Gastroesophageal sphincter (tissue), 4 donors: ENCODE data around the gene FCN2. TPM values are rescaled to one million over a fixed set of nuclear protein-coding genes. Genes with fewer than 3 reads are reported as not detected.

Source experiments
- ATAC-seq: fragments of 150-250 bp; one replicate; pipeline ENCODE4 v1.9.1; 2016; ENCODE audit warnings: mild to moderate bottlenecking, moderate library complexity
- H3K27ac ChIP-seq, 4 donors: fragments of 200-600 bp; sonication (generic) in 3 of 4; 1 replicate in 3 of 4; 2 replicates in 1 of 4; pipeline ENCODE4 v1.5.1; 2016 to 2019
- H3K27me3 ChIP-seq: fragments of 200-600 bp; sonication (generic); one replicate; pipeline ENCODE4 v1.5.1; 2019
- H3K36me3 ChIP-seq, 2 donors: fragments of 200-600 bp; sonication (generic); one replicate each; pipeline ENCODE4 v1.5.1; 2019; ENCODE audit warnings: control low read depth in 1 of 2
- H3K4me1 ChIP-seq, 3 donors: fragments of 200-600 bp; sonication (generic); 1 replicate in 2 of 3; 2 replicates in 1 of 3; pipeline ENCODE4 v1.5.1; 2016 to 2019; ENCODE audit warnings: control low read depth in 2 of 3
- H3K4me3 ChIP-seq, 2 donors: fragments of 200-600 bp; sonication (generic); one replicate each; pipeline ENCODE4 v1.5.1; 2019; ENCODE audit warnings: mild to moderate bottlenecking in 1 of 2, moderate library complexity in 1 of 2
- H3K9me3 ChIP-seq, 3 donors: fragments of 200-600 bp; sonication (generic); one replicate each; pipeline ENCODE4 v1.5.1; 2017 to 2019; ENCODE audit warnings: control low read depth in 2 of 3
- CTCF ChIP-seq, 4 experiments: fragments of 200-600 bp in 2 of 4; fragments of 450-650 bp in 2 of 4; sonication (generic) in 1 of 4; IDR thresholded peaks; one replicate each; pipeline ENCODE4 v1.5.1; 2017 to 2019; ENCODE audit warnings: antibody characterized with exemption in 4 of 4, mild to moderate bottlenecking in 2 of 4, moderate library complexity in 2 of 4
- EP300 ChIP-seq: sonication (generic); formaldehyde crosslinking; IDR thresholded peaks from one replicate; pipeline ENCODE4 v1.6.1; 2017; ENCODE audit warnings: antibody characterized with exemption, mild to moderate bottlenecking
- POLR2A ChIP-seq, 2 donors: fragments of 450-650 bp; IDR thresholded peaks; one replicate each; pipeline ENCODE4 v1.6.1; 2017; ENCODE audit warnings: antibody characterized with exemption in 2 of 2, mild to moderate bottlenecking in 2 of 2, moderate library complexity in 1 of 2
- POLR2AphosphoS5 ChIP-seq: sonication (generic); formaldehyde crosslinking; IDR thresholded peaks from one replicate; pipeline ENCODE4 v1.6.1; 2017; ENCODE audit warnings: antibody characterized with exemption
- WGBS, 2 donors: methylation state at CpG; one replicate each; pipeline ENCODE4 v1.1.5; 2018; ENCODE audit warnings: low coverage in 1 of 2; 5-methylcytosine and 5-hydroxymethylcytosine counted together
- total RNA-seq, 4 donors: library from RNA; depleted of rRNA; stranded (reverse); fragments of >200 nt; gene quantifications; one replicate each; pipeline ENCODE4 v1.1.0, GENCODE V29; 2016

The FCN2 gene
- total RNA-seq, 4 donors from 2014 or later, result not detected

GRCh38 chr9:134864821-134865190, 15.8 kb upstream of the FCN2 start:
- Histone ChIP-seq H3K27ac (no peak overlapping the region), H3K9me3 (no peaks in the 10 kb centered on the region), H3K27me3 (peaks cover 28% of the 10 kb centered on the region), H3K4me3 (no peak overlapping the region), H3K4me1 (peaks cover 0 to 15% (median 0%) of the 10 kb centered on the region in 3 donors), H3K36me3 (no peaks in the 10 kb centered on the region)
- no CpG with 5 or more reads among the region's 13 CpGs for WGBS, 2 donors
- TF ChIP-seq POLR2AphosphoS5 (no peak), EP300 (no peak), POLR2A (IDR thresholded peaks at IDR 0.05) (no peak), CTCF (IDR thresholded peaks at IDR 0.05) (no peak)
- no peak for ATAC-seq

- H3K27me3 ChIP-seq, result peaks cover 46% of the 10 kb centered on the region
- 96% methylated on average over 11 of the region's 22 CpGs; no CpG with 5 or more reads in 1 of the 2 donors for WGBS, 2 donors
Observed at GRCh38 chr9:134867917-134868750, 12.5 kb upstream of the FCN2 start.

GRCh38 chr9:134868751-134869553, 11.7 kb upstream of the FCN2 start:
- Histone ChIP-seq H3K27me3 (peaks cover 46% of the 10 kb centered on the region), H3K4me1 (peaks cover 0 to 8% (median 0%) of the 10 kb centered on the region in 3 donors), H3K9me3 (no peaks in the 10 kb centered on the region), H3K4me3 (no peak overlapping the region), H3K27ac (no peak overlapping the region), H3K36me3 (no peaks in the 10 kb centered on the region)
- WGBS, 2 donors, result 43 to 82% methylated on average over 7 to 13 of the region's 25 CpGs
- ATAC-seq, result no peak
- no peak for TF ChIP-seq POLR2AphosphoS5
- TF ChIP-seq POLR2A (IDR thresholded peaks at IDR 0.05), result no peak
- no peak for TF ChIP-seq EP300
- TF ChIP-seq CTCF (IDR thresholded peaks at IDR 0.05), result no peak

More at GRCh38 chr9:134867917-134868750, 12.5 kb upstream of the FCN2 start:
- Histone ChIP-seq H3K9me3 (no peaks in the 10 kb centered on the region), H3K4me3 (no peak overlapping the region), H3K4me1 (peaks cover 0 to 15% (median 0%) of the 10 kb centered on the region in 3 donors), H3K27ac (no peak overlapping the region), H3K36me3 (no peaks in the 10 kb centered on the region)
- no peak for ATAC-seq
- TF ChIP-seq POLR2AphosphoS5, result no peak

- WGBS, 2 donors, result 69% methylated on average over 2 of the region's 17 CpGs; no CpG with 5 or more reads in 1 of the 2 donors
- H3K4me1 ChIP-seq, result peaks cover 0 to under 1% (median 0%) of the 10 kb centered on the region in 3 donors
- no peaks in the 10 kb centered on the region for H3K36me3 ChIP-seq
- H3K9me3 ChIP-seq, result no peaks in the 10 kb centered on the region
- TF ChIP-seq EP300 (no peak), POLR2AphosphoS5 (no peak), POLR2A (IDR thresholded peaks at IDR 0.05) (no peak), CTCF (IDR thresholded peaks at IDR 0.05) (no peak)
- H3K27ac ChIP-seq, result no peak overlapping the region
- no peak for ATAC-seq
- H3K4me3 ChIP-seq, result no peak overlapping the region
- H3K27me3 ChIP-seq, result peaks cover 45% of the 10 kb centered on the region
Observed at GRCh38 chr9:134869554-134870300, 10.9 kb upstream of the FCN2 start.

GRCh38 chr9:134870301-134870694, 10.3 kb upstream of the FCN2 start:
- no peaks in the 10 kb centered on the region for H3K4me1 ChIP-seq
- H3K36me3 ChIP-seq, result no peaks in the 10 kb centered on the region
- H3K27ac ChIP-seq, result no peak overlapping the region
- no peak for ATAC-seq
- H3K9me3 ChIP-seq, result no peaks in the 10 kb centered on the region
- H3K4me3 ChIP-seq, result no peak overlapping the region
- WGBS, 2 donors, result 83% methylated on average over 1 of the region's 11 CpGs; no CpG with 5 or more reads in 1 of the 2 donors
- TF ChIP-seq CTCF (IDR thresholded peaks at IDR 0.05) (no peak), EP300 (no peak), POLR2AphosphoS5 (no peak), POLR2A (IDR thresholded peaks at IDR 0.05) (no peak)
- H3K27me3 ChIP-seq, result peaks cover 41% of the 10 kb centered on the region
